Type B pancreatic cell (in vitro differentiated cells): ENCODE results near the gene SIX1. TPM values are rescaled to one million over a fixed set of nuclear protein-coding genes. Genes with fewer than 3 reads are reported as not detected.

Experiments used
- DNase-seq: peaks from one replicate; pipeline ENCODE4 v3.0.0; 2021; ENCODE audit warnings: mixed read lengths; ENCODE audit not compliant: unreplicated experiment; ENCODE audit errors: extremely low spot score
- H3K27ac Mint-ChIP-seq: 2 replicates; pipeline ENCODE4 v1.8.0; 2021; ENCODE audit warnings: mild to moderate bottlenecking, mixed read lengths
- H3K27me3 Mint-ChIP-seq: 2 replicates; pipeline ENCODE4 v1.8.0; 2021; ENCODE audit warnings: mixed read lengths
- H3K36me3 Mint-ChIP-seq: 2 replicates; pipeline ENCODE4 v1.8.0; 2021; ENCODE audit warnings: mixed read lengths
- H3K4me1 Mint-ChIP-seq: one replicate; pipeline ENCODE4 v1.8.0; 2021; ENCODE audit warnings: mixed read lengths; ENCODE audit not compliant: unreplicated experiment
- H3K4me3 Mint-ChIP-seq: 2 replicates; pipeline ENCODE4 v1.8.0; 2021; ENCODE audit warnings: mild to moderate bottlenecking, mixed read lengths
- H3K9me3 Mint-ChIP-seq: 2 replicates; pipeline ENCODE4 v1.8.0; 2021; ENCODE audit warnings: mixed read lengths
- CTCF ChIP-seq: fragments of 200-600 bp; sonication (generic); conservative IDR thresholded peaks from 2 replicates; pipeline ENCODE4 v1.5.0; 2021; ENCODE audit warnings: antibody characterized with exemption, mild to moderate bottlenecking
- total RNA-seq: library from RNA; stranded (reverse); gene quantifications from 2 replicates; pipeline ENCODE4 v1.2.1, GENCODE V29; 2021; ENCODE audit warnings: low replicate concordance

SIX1 gene
- total RNA-seq, 1 donor from 2014 or later: 32.6 TPM

- no peak for DNase-seq
- no peaks in the 10 kb centered on the region for H3K4me1 Mint-ChIP-seq
- no peak overlapping the region for H3K4me3 Mint-ChIP-seq
- H3K36me3 Mint-ChIP-seq: no peaks in the 10 kb centered on the region
- no peak for TF ChIP-seq CTCF
- no peak overlapping the region for H3K27ac Mint-ChIP-seq
- H3K27me3 Mint-ChIP-seq: no peaks in the 10 kb centered on the region
- peaks cover 5% of the 10 kb centered on the region for H3K9me3 Mint-ChIP-seq
Observed at GRCh38 chr14:60681271-60681670, 32.0 kb upstream of the SIX1 start.

- H3K4me3 Mint-ChIP-seq: no peak overlapping the region
- no peak for DNase-seq
- TF ChIP-seq CTCF: no peak
- H3K9me3 Mint-ChIP-seq: peaks cover 5% of the 10 kb centered on the region
- H3K4me1 Mint-ChIP-seq: no peaks in the 10 kb centered on the region
- no peaks in the 10 kb centered on the region for H3K36me3 Mint-ChIP-seq
- H3K27me3 Mint-ChIP-seq: no peaks in the 10 kb centered on the region
- H3K27ac Mint-ChIP-seq: no peak overlapping the region
Observed at GRCh38 chr14:60680511-60680910, 31.2 kb upstream of the SIX1 start.

- no peak for DNase-seq
- no peak for TF ChIP-seq CTCF
- no peaks in the 10 kb centered on the region for H3K4me1 Mint-ChIP-seq
- no peak overlapping the region for H3K27ac Mint-ChIP-seq
- no peaks in the 10 kb centered on the region for H3K36me3 Mint-ChIP-seq
- H3K9me3 Mint-ChIP-seq: peaks cover 5% of the 10 kb centered on the region
- H3K27me3 Mint-ChIP-seq: no peaks in the 10 kb centered on the region
- no peak overlapping the region for H3K4me3 Mint-ChIP-seq
Observed at GRCh38 chr14:60679566-60680258, 30.4 kb upstream of the SIX1 start.

- TF ChIP-seq CTCF: no peak
- Mint-ChIP-seq H3K36me3 (no peaks in the 10 kb centered on the region), H3K27me3 (no peaks in the 10 kb centered on the region), H3K4me1 (no peaks in the 10 kb centered on the region), H3K9me3 (no peaks in the 10 kb centered on the region), H3K27ac (no peak overlapping the region), H3K4me3 (no peak overlapping the region)
- DNase-seq: no peak
Observed at GRCh38 chr14:60677701-60678100, 28.4 kb upstream of the SIX1 start.

- no peak for TF ChIP-seq CTCF
- no peak overlapping the region for H3K4me3 Mint-ChIP-seq
- H3K36me3 Mint-ChIP-seq: no peaks in the 10 kb centered on the region
- peaks cover 7% of the 10 kb centered on the region for H3K9me3 Mint-ChIP-seq
- H3K27ac Mint-ChIP-seq: no peak overlapping the region
- H3K27me3 Mint-ChIP-seq: no peaks in the 10 kb centered on the region
- DNase-seq: no peak
- H3K4me1 Mint-ChIP-seq: no peaks in the 10 kb centered on the region
Observed at GRCh38 chr14:60670989-60671388, 21.7 kb upstream of the SIX1 start.
